GM12878 (cell line): ENCODE data around the gene CABLES1. TPM values are rescaled to one million over a fixed set of nuclear protein-coding genes. Genes with fewer than 3 reads are reported as not detected.

Source experiments
- ATAC-seq: fragments of 200-7000 bp; cut with Tn5 transposase; 3 replicates; pipeline ENCODE4 v1.9.1; 2020; ENCODE audit warnings: mild to moderate bottlenecking, moderate library complexity
- BruUV-seq: library from RNA; stranded (reverse); fragments of 400-500 nt; replicated peaks from 2 replicates; lab custom pipeline; 2021; lab: Mats Ljungman, UMichigan
- CTCF ChIA-PET: fragments of 300-600 bp; sonication (Branson Sonifier 250); formaldehyde crosslinking; extraction: SDS; loops from one replicate; lab custom pipeline; 2021; ENCODE audit warnings: inconsistent platforms; lab: Yijun Ruan, JAX
- POLR2A ChIA-PET: fragments of 350-600 bp; formaldehyde crosslinking; extraction: SDS; loops from one replicate; lab custom pipeline; 2021; ENCODE audit warnings: inconsistent platforms; lab: Charles Lee
- RAD21 ChIA-PET: fragments of 300-600 bp; sonication (Branson Sonifier 250); formaldehyde crosslinking; loops from one replicate; lab custom pipeline; 2023; ENCODE audit warnings: antibody characterized with exemption; ENCODE audit not compliant: unreplicated experiment; lab: Charles Lee
- SMC1A ChIA-PET: fragments of 300-600 bp; sonication (Branson Sonifier 250); formaldehyde crosslinking; loops from one replicate; lab custom pipeline; 2023; ENCODE audit not compliant: unreplicated experiment, uncharacterized antibody; lab: Charles Lee
- DNase-seq: peaks from one replicate; pipeline ENCODE4 v3.0.0-alpha.2; 2011; ENCODE audit warnings: low read depth, low spot score
- FAIRE-seq: peaks from 3 replicates; lab custom pipeline; 2011; peaks lifted over from hg19 to GRCh38; lab: Jason Lieb, UNC
- H2AFZ ChIP-seq: 2 replicates; pipeline ENCODE4 v1.6.0; 2011; ENCODE audit warnings: low read depth, low read length, control low read depth; ENCODE audit not compliant: control insufficient read depth
- H3K27ac ChIP-seq: 2 replicates; pipeline ENCODE4 v1.5.1; 2011; ENCODE audit warnings: control low read depth; ENCODE audit not compliant: control insufficient read depth, insufficient read depth
- H3K27me3 ChIP-seq, 2 experiments: replicated peaks in 1 of 2; 2 replicates each; pipeline versions ENCODE4 v1.6.0 to v1.6.1; 2011; ENCODE audit warnings: low read length in 1 of 2; ENCODE audit not compliant: control insufficient read depth in 2 of 2, insufficient read depth in 2 of 2
- H3K36me3 ChIP-seq, 2 experiments: 2 replicates each; pipeline ENCODE4 v1.5.1; 2011; ENCODE audit warnings: low read length in 1 of 2; ENCODE audit not compliant: control insufficient read depth in 2 of 2, insufficient read depth in 2 of 2
- H3K4me1 ChIP-seq: 2 replicates; pipeline ENCODE4 v1.6.1; 2011; ENCODE audit warnings: mild to moderate bottlenecking, low read length, moderate library complexity, mixed read lengths; ENCODE audit not compliant: control insufficient read depth, insufficient read depth
- H3K4me2 ChIP-seq: 2 replicates; pipeline ENCODE4 v1.6.0; 2011; ENCODE audit warnings: control low read depth; ENCODE audit not compliant: control insufficient read depth, insufficient read depth
- H3K4me3 ChIP-seq: fragments of 200-600 bp; sonication (generic); 2 replicates; pipeline ENCODE4 v1.5.1; 2016
- H3K79me2 ChIP-seq: 2 replicates; pipeline ENCODE4 v1.6.0; 2011; ENCODE audit warnings: low read length; ENCODE audit not compliant: control insufficient read depth, insufficient read depth
- H3K9ac ChIP-seq: 2 replicates; pipeline ENCODE4 v1.8.0; 2011; ENCODE audit warnings: low read length, control low read depth, mixed read lengths; ENCODE audit not compliant: control insufficient read depth, insufficient read depth
- H3K9me3 ChIP-seq: replicated peaks from 3 replicates; pipeline ENCODE4 v1.5.1; 2011; ENCODE audit warnings: mild to moderate bottlenecking, low read length; ENCODE audit not compliant: control insufficient read depth, insufficient read depth
- H4K20me1 ChIP-seq: 2 replicates; pipeline ENCODE4 v1.6.0; 2011; ENCODE audit not compliant: control insufficient read depth, insufficient read depth
- MLLT1 ChIP-seq: fragments of 450-650 bp; IDR thresholded peaks from 2 replicates; pipeline ENCODE4 v1.6.1; 2016; ENCODE audit warnings: mild to moderate bottlenecking
- POLR2AphosphoS2 ChIP-seq: IDR thresholded peaks from 2 replicates; pipeline ENCODE4 v1.6.1; 2011; ENCODE audit warnings: low read depth, mild to moderate bottlenecking, low read length, improper control_type of control experiment, moderate library complexity
- SMAD5 ChIP-seq: IDR thresholded peaks from 2 replicates; pipeline ENCODE4 v1.6.1; 2016; ENCODE audit warnings: antibody characterized with exemption, low read depth
- WGBS: methylation state at CpG from one replicate; pipeline ENCODE4 v1.1.6; 2016; ENCODE audit warnings: low lambda C conversion rate; ENCODE audit not compliant: insufficient replicate concordance, insufficient coverage; ENCODE audit errors: missing lambda C conversion rate; 5-methylcytosine and 5-hydroxymethylcytosine counted together
- in situ Hi-C: fragments of 300-500 bp; cut with MboI; formaldehyde crosslinking; loops from 9 replicates; pipeline ENCODE4 v1.14.3; 2018; ENCODE audit warnings: mixed read lengths
- intact Hi-C: fragments of 100-400 bp; cut with micrococcal nuclease; formaldehyde crosslinking; loops from one replicate; pipeline ENCODE4 v1.14.2; 2022; ENCODE audit not compliant: unreplicated experiment
- polyA plus RNA-seq, 11 experiments: library from polyadenylated mRNA; depleted of rRNA in 4 of 11; unstranded in 6 of 11; stranded (reverse) in 5 of 11; fragments of >200 nt; fragmentation: Nextera tagmentation in 4 of 11; fragmentation: Illumina TruSeq in 1 of 11; extraction: Ambion mirVana in 4 of 11; extraction: Trizol in 1 of 11; gene quantifications; 1 replicate in 1 of 11; 2 replicates in 10 of 11; pipeline versions ENCODE4 v1.2.1 to v1.2.3, GENCODE V29; 2011 to 2016; ENCODE audit warnings: inconsistent platforms in 2 of 11, missing spikeins in 2 of 11, low read depth in 1 of 11
- total RNA-seq, 4 experiments: library from RNA; depleted of rRNA in 3 of 4; stranded (reverse); fragments of >200 nt in 3 of 4; fragmentation: Illumina TruSeq in 1 of 4; extraction: Trizol in 1 of 4; gene quantifications; 2 replicates each; pipeline versions ENCODE4 v1.2.1 to v1.2.3, GENCODE V29; 2013 to 2021

Gene CABLES1
- total and polyA plus RNA-seq, 10 of the 15 experiments (the other 5 are each of a cell fraction or from before 2014, with no cell fraction given) = 2.9 to 27.2 (median 8.2) TPM

GRCh38 chr18:23137788-23138216 is 2.5 kb downstream of the CABLES1 start:
- ChIA-PET CTCF (interaction anchor here (1.0 to 2.9 kb wide), 8 partner anchors 19 to 284 kb away, joined by 3 to 14 read pairs (median 3); no protein-coding TSS in a partner anchor), RAD21 (interaction anchor here (0.9 to 7.8 kb wide), 11 partner anchors 21 to 339 kb away, joined by 3 to 114 read pairs (median 3); no protein-coding TSS in a partner anchor), SMC1A (interaction anchor here (0.5 to 5.4 kb wide), 14 partner anchors 9 to 274 kb away, joined by 3 to 30 read pairs (median 4); no protein-coding TSS in a partner anchor), POLR2A (interaction anchor here (0.6 to 7.1 kb wide), 4 partner anchors 89 to 221 kb away, joined by 3 to 86 read pairs (median 10); no protein-coding TSS in a partner anchor)
- Histone ChIP-seq H2AFZ (no peak overlapping the region), H3K27ac (peak overlapping the region; percentile 71; the same call in 1 of the 2 replicates), H3K9ac (peak overlapping the region; percentile 88), H3K4me3 (peak overlapping the region; percentile 97), H3K4me1 (peaks cover 28% of the 10 kb centered on the region), H4K20me1 (no peaks in the 10 kb centered on the region), H3K9me3 (no peaks in the 10 kb centered on the region), H3K27me3 (no peaks in the 10 kb centered on the region), H3K79me2 (peaks cover 78% of the 10 kb centered on the region), H3K4me2 (peak overlapping the region; percentile 92), H3K36me3 (no peaks in the 10 kb centered on the region)
- DNase-seq (no peak), ATAC-seq (no peak), FAIRE-seq (no peak)
- BruUV-seq = no TSS peak
- in situ Hi-C loops (loop anchor here (5.0 kb wide), 1 partner anchor 89 kb away; no protein-coding TSS in a partner anchor), intact Hi-C loops (loop anchor here (10.0 kb wide), 1 partner anchor 203 kb away; the partner anchor contains the start of gene RBBP8)
- no peak for TF ChIP-seq SMAD5
- TF ChIP-seq MLLT1 = peak; percentile 8; the same call in 1 of the 2 replicates
- TF ChIP-seq POLR2AphosphoS2 = peak; percentile 49
- 83% methylated on average over 9 of the region's 9 CpGs for WGBS
